Measurements from ENCODE around the gene BTBD9.

BTBD9 gene

DNA sequence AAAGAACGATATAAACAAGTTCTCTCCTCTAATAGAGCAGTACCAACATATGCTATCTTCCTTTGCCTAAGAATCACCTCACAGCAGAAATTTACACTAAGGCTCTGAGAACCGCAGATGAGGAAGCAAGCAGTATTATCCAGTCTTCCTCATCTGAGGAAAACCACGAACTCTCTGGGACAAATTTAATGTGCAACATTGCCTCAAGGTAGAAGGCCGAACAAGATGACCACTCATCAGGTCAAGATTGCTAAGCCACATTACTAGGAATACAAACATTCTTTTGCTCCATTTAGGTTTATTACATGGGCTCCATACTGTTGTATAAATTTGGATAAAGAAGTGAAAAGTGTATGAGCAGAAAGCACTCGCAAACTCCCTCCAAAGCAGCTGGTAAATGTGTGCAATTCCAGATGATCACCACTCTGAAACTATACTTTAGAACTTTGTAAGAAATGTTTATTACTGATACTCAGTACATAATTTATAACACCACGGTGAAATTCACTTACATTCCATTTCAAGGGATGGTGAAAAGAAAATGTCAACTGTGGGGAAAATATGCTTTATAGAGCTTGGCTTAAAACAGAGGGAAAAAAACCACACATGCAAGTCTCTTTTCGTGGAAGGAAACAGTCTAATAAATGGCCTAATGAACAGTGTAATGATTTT, 398.4 kb downstream of the BTBD9 start:
- no peak overlapping the region for H3K4me3 ChIP-seq (replicated peaks; ENCODE audit: low read depth, low read length)
- no peak for DNase-seq (ENCODE audit: low read depth)
- no peak for TF ChIP-seq CTCF (IDR thresholded peaks at IDR 0.05; ENCODE audit: low read length, missing control alignments)

DNA sequence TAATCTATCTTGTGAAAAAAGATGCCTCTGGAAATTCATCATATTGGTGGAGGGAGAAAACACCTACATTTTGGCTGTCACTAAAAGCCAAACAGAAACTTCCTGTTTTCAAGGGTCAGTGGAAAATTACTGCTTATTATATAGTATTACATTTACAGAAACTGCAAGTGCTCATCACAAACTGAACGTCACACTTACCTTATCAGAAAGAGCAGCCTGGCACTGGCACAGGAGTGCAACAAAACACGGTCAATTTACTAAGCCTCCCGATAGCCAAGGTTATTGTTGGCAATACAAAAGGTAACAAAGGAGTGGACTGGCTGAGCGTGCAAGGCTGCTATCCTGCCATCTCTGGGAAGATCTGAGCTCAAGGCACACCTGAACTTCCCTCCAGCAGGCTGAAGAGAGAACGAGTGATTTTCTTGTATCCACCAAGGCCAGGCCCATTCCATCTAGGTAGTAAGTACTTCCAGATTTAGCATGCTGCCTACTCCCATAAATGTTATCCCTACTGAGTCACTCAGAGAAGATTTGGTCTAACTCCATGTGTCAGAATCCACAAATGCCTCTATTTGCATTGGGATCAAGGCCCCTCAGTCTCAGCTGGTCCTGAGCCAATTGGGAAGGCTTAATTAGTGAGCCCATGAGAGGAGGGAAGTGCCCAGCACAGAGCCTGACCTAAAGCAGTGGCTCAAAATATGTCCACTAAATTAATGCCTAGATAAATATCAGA, 399.8 kb downstream of the BTBD9 start:
- no peak for DNase-seq (ENCODE audit: low read depth)
- no peak overlapping the region for H3K4me3 ChIP-seq (replicated peaks; ENCODE audit: low read depth, low read length)
- TF ChIP-seq CTCF (IDR thresholded peaks at IDR 0.05; ENCODE audit: low read length, missing control alignments) = no peak

- DNase-seq (ENCODE audit: low read depth) = no peak
- H3K4me3 ChIP-seq (replicated peaks; ENCODE audit: low read depth, low read length) = no peak overlapping the region
- TF ChIP-seq CTCF (IDR thresholded peaks at IDR 0.05; ENCODE audit: low read length, missing control alignments) = no peak
These were observed 403.1 kb downstream of the BTBD9 start for GRCh38 chr6:38236631-38237030.

GRCh38 chr6:38234934-38235682, 404.6 kb downstream of the BTBD9 start:
- DNase-seq (ENCODE audit: low read depth) = no peak
- no peak overlapping the region for H3K4me3 ChIP-seq (replicated peaks; ENCODE audit: low read depth, low read length)
- no peak for TF ChIP-seq CTCF (IDR thresholded peaks at IDR 0.05; ENCODE audit: low read length, missing control alignments)

- no peak for DNase-seq (ENCODE audit: low read depth)
- no peak overlapping the region for H3K4me3 ChIP-seq (replicated peaks; ENCODE audit: low read depth, low read length)
- no peak for TF ChIP-seq CTCF (IDR thresholded peaks at IDR 0.05; ENCODE audit: low read length, missing control alignments)
These were observed 405.6 kb downstream of the BTBD9 start for GRCh38 chr6:38234141-38234540.

- TF ChIP-seq CTCF (IDR thresholded peaks at IDR 0.05; ENCODE audit: low read length, missing control alignments) = no peak
- no peak overlapping the region for H3K4me3 ChIP-seq (replicated peaks; ENCODE audit: low read depth, low read length)
- DNase-seq (ENCODE audit: low read depth) = no peak
These were observed 406.5 kb downstream of the BTBD9 start for GRCh38 chr6:38233161-38233791.

Measured in fibroblast of pulmonary artery (primary cell).